Measurements from ENCODE around the gene WNT2. TPM values are rescaled to one million over a fixed set of nuclear protein-coding genes. Genes with fewer than 3 reads are reported as not detected.

Gene WNT2
- polyA plus RNA-seq, 1 donor from 2014 or later = not detected

- H3K4me2 ChIP-seq (ENCODE audit: low read length) = no peak overlapping the region
- no peak for TF ChIP-seq TAF1 (IDR thresholded peaks at IDR 0.05; ENCODE audit: low read depth)
- no peak for TF ChIP-seq CTCF (IDR thresholded peaks at IDR 0.05; ENCODE audit: poor library complexity, severe bottlenecking)
- no peak for TF ChIP-seq REST (IDR thresholded peaks at IDR 0.05; ENCODE audit: borderline replicate concordance)
- TF ChIP-seq RAD21 (conservative IDR thresholded peaks at IDR 0.05) = no peak
- no peak for TF ChIP-seq POLR2AphosphoS5 (IDR thresholded peaks at IDR 0.05)
- no peak for TF ChIP-seq EP300 (conservative IDR thresholded peaks at IDR 0.05; ENCODE audit: poor library complexity, severe bottlenecking)
- TF ChIP-seq SMC3 (conservative IDR thresholded peaks at IDR 0.05; ENCODE audit: poor library complexity) = no peak
- no peak for TF ChIP-seq EZH2 (IDR thresholded peaks at IDR 0.05; ENCODE audit: borderline replicate concordance, insufficient read depth, low read length, poor library complexity, severe bottlenecking)
- H2AFZ ChIP-seq (ENCODE audit: low read depth, low read length) = no peak overlapping the region
- H3K79me2 ChIP-seq (replicated peaks; ENCODE audit: insufficient read depth, low read length) = no peaks in the 10 kb centered on the region
- H3K27me3 ChIP-seq (ENCODE audit: insufficient read depth, low read depth, low read length) = no peaks in the 10 kb centered on the region
- H4K20me1 ChIP-seq (ENCODE audit: insufficient read depth) = no peaks in the 10 kb centered on the region
- H3K27ac ChIP-seq (ENCODE audit: low read length) = no peak overlapping the region
- no peak overlapping the region for H3K4me3 ChIP-seq (ENCODE audit: low read length)
- H3K9me2 ChIP-seq (ENCODE audit: insufficient read depth, low read length) = no peaks in the 10 kb centered on the region
- H3F3A ChIP-seq (ENCODE audit: insufficient read depth, low read length, poor library complexity, severe bottlenecking) = no peaks in the 10 kb centered on the region
- H3K9ac ChIP-seq (ENCODE audit: low read length) = no peak overlapping the region
- H3K36me3 ChIP-seq (ENCODE audit: insufficient read depth, low read length) = no peaks in the 10 kb centered on the region
- H3K9me3 ChIP-seq (ENCODE audit: low read length) = no peaks in the 10 kb centered on the region
Measured at GRCh38 chr7:117312593-117313580, 10.0 kb downstream of the WNT2 start.

GRCh38 chr7:117308891-117309290 is 14.0 kb downstream of the WNT2 start:
- Histone ChIP-seq H3K9me2 (ENCODE audit: insufficient read depth, low read length) (no peaks in the 10 kb centered on the region), H3K4me2 (ENCODE audit: low read length) (no peak overlapping the region), H4K20me1 (ENCODE audit: insufficient read depth) (no peaks in the 10 kb centered on the region), H3K27me3 (ENCODE audit: insufficient read depth, low read depth, low read length) (no peaks in the 10 kb centered on the region), H2AFZ (ENCODE audit: low read depth, low read length) (no peak overlapping the region), H3F3A (ENCODE audit: insufficient read depth, low read length, poor library complexity, severe bottlenecking) (no peaks in the 10 kb centered on the region), H3K9me3 (ENCODE audit: low read length) (no peaks in the 10 kb centered on the region), H3K9ac (ENCODE audit: low read length) (no peak overlapping the region), H3K4me3 (ENCODE audit: low read length) (no peak overlapping the region), H3K27ac (ENCODE audit: low read length) (no peak overlapping the region), H3K36me3 (ENCODE audit: insufficient read depth, low read length) (no peaks in the 10 kb centered on the region), H3K79me2 (replicated peaks; ENCODE audit: insufficient read depth, low read length) (no peaks in the 10 kb centered on the region)
- TF ChIP-seq RAD21 (conservative IDR thresholded peaks at IDR 0.05) (no peak), EZH2 (IDR thresholded peaks at IDR 0.05; ENCODE audit: borderline replicate concordance, insufficient read depth, low read length, poor library complexity, severe bottlenecking) (no peak), SMC3 (conservative IDR thresholded peaks at IDR 0.05; ENCODE audit: poor library complexity) (no peak), MXI1 (conservative IDR thresholded peaks at IDR 0.05; ENCODE audit: poor library complexity, severe bottlenecking) (no peak), EP300 (conservative IDR thresholded peaks at IDR 0.05; ENCODE audit: poor library complexity, severe bottlenecking) (no peak), CTCF (IDR thresholded peaks at IDR 0.05; ENCODE audit: poor library complexity, severe bottlenecking) (no peak)
